Kidney tubule cell (primary cell): Measurements from ENCODE around the gene ZNF592.
"Not testable (repeated sequence)": the region's sequence is repeated elsewhere in the genome, so short reads cannot be mapped to it uniquely, and the experiment has no call there.

Experiments
- DNase-seq: peaks from one replicate; pipeline ENCODE4 v3.0.0-alpha.2; 2018; ENCODE audit warnings: low spot score

The ZNF592 gene

DNA sequence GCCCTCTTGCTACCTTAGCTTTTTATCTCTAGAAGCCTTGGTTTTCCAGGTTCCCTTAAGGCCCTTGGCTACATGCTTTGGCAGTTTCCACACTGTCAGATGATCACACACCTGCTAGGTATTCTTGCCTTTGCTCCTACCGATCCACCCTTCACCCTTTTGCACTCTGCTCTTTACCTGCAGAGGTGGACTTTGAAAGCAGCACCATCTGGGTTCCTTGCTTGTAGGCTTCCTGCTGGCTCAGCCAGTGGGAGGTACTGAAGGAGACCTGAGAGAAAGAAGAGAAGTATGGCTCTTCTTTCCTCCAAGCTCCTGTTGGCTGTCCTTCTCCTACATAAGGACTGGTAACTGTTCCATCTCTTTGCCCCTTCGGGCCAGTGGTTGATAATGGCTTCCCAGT is 7.3 kb upstream of the ZNF592 start:
- no peak for DNase-seq

DNA sequence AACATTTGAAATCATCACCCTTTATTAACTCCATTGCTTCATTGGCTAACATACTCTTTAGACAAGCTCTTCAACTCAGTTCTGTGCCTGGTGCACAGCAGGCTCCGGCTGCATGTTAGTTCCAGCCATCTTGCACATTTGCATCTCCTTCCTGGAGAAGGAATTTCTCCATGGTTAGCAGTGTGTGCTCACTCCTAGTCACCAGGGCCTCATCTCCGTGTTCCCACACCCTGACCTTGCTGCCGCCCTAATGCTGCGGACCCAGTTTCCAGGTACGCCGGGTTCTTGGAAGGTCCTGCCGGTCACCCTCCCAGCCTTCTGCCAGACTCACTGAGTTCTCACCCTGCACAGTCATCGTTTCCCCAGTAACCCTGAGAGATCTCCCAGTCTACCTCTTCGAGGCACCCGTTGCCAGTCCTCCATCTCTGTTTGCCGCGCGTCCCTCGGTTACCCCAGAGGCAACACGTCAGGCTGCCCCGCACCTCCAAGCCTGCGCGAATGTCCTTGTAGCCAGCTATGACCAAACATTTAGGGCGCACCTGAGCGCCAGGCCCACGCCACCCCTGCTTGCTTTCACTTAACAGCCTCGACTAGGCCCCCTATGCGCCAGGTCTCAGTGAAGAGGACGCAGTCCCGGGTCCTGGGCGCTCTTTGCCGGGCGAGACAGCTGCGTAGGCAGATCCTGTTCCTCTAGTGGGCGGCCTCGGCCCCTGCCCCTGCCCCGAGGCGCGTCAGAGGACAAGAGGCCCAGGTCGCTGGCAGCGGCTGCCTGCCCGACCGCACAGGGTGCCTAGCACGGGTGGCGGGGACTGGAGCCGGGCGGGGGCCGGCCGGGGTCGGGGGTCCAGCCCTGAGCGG is 747 bp upstream of the ZNF592 start:
- DNase-seq = peak; percentile 81

DNA sequence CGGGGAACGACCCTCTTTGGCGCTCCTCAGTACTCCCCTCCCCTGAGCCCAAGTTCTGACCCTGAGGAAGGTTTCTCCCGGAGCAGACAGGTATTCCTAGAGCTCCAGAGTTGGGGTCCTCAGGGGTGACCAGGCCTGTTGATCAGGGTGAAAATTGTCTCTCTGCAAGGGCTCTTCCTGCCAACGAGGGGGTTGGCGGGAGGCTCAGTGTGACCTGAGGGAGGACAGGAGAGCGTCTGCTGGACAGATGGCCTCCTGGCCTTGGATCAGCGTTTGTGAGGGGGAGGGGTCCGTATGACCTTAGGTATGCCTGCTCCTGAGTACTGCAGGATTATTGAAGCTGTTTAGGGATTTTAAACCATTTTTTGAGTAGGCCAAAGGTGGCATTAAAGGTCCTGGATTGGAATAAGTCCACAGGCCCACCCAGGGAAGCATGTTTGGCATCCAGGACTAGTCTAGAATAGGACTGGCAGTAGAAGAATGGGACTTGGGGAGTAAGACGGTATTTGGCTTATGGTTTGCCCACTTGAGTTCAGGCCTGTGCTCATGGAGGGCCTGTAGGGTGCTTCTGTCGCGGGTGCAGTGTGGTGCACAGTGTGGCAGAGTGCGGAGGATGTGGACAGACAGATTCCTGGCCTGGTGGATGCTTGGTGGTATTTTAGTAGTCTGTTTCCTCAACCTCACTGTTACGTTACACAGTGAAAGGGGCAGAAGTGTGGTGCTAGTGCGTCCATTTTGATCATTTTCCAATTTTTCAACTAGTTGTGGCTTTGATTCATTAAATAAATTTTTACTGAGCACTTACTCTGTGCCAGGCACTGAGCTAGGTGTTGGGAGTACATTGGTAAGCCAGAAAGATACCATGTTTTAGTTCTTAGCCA is 959 bp downstream of the ZNF592 start:
- peak; percentile 59 for DNase-seq

DNA sequence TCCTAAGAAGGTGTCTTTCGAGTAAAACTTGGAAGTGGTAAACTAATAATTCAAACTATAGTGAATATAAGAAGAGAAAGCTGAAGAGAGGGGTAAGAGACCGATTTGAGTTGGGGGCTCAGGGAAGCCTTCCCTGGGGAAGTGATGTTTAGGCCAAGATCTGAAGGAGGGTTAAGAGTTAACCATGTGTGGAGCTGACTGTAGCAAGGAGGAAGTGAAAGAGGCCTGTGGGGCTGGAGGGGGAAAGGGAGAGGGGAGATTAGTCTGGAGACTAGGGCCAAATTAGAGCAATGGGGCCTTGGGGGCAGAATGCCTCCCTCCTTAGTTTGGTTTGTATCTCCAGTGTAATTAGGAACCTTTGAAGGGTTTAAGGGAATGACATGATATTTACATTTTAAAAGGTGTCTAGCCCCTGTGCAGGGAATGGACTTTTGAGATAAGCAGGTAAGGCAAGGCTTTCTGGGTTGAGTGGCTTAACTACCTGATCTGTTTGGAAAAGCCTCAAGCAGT is 2.2 kb downstream of the ZNF592 start:
- DNase-seq = peak; percentile 27

DNA sequence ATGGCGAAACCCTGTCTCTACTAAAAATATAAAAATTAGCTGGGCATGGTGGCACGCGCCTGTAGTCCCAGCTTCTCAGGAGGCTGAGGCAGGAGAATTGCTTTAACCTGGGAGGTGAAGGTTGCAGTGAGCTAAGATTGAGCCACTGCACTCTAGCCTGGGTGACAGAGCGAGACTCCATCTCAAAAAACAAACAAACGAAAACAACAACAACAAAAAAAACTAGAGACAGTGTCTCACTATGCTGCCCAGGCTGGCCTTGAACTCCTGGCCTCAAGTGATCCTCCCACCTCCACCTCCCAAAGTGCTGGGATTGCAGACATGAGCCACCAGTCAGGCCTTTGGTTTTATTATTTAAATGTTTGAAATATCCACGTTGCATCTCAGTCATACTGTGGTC is 3.3 kb downstream of the ZNF592 start:
- DNase-seq = not testable (repeated sequence)

DNA sequence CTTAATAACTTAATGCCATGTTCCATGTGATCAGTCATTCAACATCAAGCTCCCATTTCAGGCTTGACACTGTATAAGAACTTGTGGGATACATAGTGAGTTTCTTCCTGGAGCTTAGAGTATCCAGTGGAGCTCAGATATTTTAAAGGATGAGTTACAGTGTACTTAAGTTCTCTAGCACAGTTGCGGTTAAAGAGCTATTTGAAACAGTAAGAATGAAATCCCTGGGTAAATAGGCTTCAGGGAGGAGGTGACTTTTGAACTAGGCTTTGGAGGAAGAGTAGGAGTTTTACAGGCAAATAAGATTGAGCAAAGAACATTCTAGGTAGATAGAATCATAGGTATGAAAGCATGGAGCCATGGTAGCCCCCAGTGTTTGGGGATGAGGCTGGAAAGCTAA is 3.8 kb downstream of the ZNF592 start:
- no peak for DNase-seq

DNA sequence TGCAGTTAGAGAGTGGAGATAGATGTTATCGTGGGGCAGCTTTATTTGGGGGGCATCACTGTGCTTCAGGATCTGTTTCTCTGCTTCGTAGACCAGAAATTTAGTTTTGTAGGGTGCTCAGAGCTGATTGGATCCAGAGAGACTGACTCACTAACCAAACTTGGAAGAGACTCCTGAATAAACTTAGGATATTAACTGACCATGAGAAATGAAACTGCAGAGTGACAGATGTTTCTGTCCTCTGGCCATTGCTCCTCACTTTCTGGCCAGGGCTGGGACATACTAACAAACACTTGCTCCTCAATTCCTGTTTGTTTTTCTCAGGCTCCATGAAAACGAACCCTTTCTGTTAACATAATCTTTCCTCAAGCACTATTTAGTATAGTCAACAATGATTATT is 4.3 kb downstream of the ZNF592 start:
- DNase-seq = peak; percentile 37

DNA sequence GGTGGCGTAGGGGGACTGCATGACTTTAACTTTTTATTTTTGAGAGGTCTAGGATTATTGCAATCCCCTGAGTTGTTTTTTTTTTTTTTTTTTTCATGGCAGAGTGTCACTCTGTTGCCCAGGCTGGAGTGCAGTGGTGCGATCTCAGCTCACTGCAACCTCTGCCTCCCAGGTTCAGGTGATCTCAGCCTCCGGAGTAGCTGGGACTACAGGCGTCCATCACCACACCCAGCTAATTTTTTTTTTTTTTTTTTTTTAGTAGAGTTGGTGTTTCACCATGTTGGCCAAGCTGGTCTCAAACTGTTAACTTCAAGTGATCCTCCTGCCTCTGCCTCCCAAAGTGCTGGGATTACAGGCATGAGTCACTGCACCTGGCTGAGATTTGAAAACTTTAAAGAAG is 6.5 kb downstream of the ZNF592 start:
- not testable (repeated sequence) for DNase-seq

DNA sequence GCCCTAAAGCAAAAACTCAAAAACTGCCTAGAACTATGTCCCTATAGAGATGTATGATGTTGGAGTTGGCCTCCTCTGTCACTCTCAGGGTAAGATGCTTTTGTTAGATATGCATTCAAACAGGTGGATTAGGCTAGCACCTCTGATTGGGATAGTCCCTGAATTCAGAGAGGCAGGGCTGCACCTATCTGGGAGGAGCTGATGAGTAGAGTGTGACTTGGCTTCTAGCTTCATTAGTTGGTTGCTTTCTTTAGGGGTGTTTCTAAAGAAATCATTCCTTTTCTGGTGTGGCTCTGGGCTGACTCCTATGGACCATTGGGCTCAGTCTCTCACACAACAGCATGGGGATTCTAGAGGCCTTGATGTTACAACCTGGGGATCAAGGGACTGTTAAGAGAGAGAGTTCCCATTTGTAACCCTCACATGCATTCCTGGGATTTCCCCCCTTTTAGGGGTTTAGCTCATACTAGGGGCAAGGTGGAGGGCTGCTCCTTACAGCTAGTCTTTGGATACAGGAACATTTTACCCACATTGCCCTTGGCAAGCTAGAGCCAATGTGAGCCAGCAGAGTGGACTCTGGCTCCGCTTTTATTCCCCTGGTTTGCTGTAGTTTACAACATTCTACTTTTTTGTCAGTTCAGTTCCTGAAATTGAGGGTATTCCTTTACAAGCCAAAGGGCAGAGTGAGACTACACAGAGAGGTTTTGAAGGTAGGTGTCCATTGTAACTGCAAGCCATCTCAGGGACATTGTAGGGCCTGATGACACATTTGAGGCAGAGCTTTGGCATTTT is 7.5 kb downstream of the ZNF592 start:
- DNase-seq = no peak

DNA sequence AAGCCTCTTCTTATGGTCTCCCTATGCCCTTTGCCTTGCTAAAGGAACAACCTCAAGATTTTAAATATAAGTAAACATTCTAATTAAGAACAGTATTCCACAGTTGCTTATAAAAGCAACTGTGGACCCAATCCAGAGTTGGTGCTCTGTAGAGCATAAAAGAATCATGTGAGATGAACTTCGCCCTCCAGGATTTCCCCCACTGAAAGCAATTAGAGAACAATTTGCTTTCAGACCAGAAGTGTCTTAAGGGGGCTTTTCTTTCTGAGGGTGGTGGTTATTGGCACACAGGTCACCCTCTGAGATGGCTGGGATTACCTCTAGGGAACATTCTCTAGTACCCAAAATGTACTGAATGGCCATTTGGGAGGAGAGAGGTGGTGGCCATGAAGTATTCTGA is 10.6 kb downstream of the ZNF592 start:
- DNase-seq = no peak

DNA sequence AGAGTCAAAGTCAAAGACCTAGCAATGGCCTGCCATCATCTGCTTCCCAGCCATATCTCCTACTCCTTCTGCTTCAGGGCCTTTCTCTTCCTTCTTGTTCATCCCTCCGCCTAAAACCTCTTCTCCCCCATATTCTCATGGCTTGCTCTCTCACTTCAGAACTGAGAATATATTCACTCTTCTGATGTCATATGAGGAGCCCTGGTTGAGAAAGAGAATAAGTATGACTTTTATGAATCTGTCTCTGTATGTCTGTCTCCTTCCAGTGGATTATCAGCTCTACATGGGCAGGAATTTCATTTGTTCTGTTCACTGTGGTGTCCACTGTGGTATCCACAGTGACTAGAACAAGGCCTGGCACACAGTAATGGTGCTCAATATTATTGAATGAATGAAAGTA is 11.8 kb downstream of the ZNF592 start:
- no peak for DNase-seq

DNA sequence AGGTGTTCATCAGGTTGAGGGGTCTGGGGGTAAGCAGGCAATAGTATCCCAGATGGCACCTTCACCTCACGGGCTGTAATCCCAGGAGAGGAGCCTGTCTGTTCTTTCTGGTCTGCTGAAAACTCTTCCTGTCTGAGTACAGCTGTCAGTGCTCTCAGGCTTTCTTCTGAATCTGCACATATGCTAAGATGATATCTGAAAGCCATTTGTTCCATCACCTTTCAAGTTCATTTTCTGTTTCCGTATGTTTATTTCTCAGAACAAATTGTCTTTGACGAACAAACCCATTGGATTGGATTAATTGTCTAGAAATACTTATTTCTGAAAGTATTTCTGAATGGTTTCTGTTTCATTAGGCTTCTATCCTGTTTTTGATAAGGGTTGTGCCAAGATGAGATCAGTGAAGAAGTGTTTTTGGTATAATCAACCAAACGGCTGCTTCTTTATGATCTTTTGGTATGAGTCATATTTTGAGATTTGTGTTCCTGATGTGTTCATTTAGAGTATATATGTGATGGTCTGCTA is 13.3 kb downstream of the ZNF592 start:
- DNase-seq = no peak

DNA sequence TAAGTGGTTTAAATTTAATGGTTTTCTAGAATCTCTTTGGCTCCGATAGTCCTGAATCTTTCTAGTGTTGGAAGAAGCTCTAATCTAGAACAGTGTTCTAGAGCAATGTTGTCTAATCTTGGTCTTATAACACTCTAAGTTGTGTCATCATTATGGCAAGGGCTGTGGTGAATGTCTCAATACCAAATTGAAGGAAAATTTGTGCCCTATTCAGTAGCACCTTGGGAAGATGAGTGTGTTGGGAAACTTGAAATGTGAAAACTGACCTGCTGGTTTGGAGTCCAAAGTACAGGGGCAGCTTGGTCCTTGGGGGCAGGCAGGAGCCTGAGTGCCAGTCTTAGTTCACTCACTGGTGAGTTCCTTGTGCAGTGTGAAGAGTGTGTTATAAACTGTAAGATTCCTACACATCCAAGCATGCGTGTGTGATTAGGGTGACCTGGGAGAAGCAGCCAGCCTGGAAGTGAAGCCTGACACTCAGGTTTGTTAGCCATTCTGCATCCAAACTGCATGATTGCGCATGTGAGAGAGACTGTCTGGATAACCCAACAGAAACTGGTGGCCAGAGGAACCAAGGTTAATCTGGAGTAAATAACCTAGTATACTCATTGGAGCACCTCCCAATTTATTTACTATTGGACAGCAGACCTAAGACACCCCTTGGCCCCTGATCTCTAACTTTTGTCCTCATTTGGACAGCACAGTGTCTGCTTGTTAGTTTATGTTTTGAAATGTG is 14.6 kb downstream of the ZNF592 start:
- no peak for DNase-seq

DNA sequence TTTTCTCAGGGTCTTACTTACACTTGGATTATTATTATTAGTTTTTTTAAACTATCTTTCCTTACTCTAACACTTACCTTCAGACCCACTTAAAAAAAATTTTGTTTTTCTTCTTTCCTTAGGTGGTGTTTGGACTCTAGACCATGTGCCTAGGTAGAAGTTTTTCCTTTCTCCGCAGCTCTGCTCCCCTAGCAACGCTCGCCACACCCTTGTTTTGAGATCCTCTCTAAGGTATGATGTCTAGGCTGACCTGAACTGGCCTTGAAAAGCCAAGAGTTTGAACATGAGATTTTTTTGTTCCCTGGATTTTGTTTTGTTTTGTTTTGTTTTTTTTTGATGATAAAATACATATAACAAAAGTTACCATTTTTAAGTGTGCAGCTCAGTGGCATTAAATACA is 16.2 kb downstream of the ZNF592 start:
- DNase-seq = no peak

DNA sequence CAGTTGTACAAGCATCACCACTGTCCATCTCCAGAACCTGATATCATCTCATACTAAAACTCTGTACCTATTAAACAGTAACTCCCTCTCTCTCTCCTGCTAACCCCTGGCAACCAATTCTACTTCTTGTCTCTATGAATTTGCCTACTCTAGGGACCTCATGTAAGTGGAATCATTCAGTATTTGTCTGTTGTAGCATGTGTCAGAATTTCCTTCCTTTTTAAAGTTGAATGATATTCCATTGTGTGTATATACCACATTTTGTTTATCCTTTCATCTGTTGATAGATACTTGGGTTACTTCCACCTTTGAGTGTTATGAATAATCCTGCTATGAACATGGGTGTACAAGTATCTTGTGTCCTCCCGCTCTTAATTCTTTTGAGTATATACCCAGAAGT is 16.6 kb downstream of the ZNF592 start:
- DNase-seq = no peak

DNA sequence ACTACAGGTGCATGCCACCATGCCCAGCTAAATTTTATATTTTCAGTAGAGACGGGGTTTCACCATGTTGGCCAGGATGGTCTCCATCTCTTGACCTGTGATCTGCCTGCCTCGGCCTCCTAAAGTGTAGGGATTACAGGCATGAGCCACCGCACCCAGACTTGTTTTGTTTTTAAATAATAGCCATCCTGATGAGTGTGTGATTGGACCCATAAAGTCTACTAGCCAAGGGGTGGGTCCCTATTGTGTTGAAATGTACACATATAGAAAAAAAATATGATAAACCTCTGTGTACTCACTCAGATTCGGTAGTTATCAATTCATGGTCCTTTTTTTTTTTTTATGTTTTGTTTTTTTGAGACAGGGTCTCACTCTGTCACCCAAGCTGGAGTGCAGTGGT is 17.3 kb downstream of the ZNF592 start:
- DNase-seq = no peak

DNA sequence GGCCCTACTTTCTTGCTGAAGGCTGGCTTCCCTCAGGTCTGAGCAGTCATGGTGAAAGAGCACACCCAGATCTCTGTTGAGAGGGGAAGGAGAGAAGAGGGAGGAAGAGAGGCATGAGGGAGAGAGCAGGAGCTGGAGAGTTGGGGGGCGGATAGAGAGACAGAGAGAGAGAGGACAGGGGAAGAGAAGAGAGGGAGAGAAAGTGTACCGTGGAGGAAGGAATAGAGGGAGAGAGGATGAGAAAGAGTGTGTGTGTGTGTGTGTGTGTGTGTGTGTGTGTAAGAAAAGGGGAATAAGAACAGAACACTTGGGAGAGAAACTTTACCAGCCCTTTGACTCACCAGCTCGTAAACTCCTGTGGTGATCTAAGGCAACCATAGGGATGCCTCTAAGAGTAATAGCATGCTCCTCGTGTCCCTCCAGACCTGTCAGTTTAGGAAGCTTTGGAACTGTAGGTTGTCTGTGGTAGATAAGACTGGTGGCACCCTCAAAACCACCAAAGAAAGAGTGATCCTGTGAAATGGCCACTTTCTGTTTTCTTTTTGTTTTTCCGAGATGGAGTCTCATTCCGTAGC is 18.2 kb downstream of the ZNF592 start:
- DNase-seq = no peak

DNA sequence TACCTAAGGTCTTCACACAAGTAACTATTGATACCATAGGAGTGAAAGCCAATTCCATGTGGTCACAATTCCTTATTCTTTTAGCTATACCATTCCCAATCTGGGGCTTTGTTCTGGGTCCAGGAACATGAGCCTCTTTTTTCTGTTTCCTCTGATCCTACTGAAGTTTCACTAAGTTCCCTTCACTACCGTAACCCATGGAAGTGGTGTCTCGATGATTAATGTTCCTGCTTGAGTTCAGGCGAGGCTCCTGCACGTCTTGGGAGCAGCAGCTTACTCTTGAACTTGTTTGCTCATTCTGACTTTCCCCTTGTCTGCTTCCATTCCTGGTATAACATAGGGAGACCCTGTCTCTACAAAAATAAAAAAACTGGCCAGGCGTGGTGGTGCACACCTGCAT is 23.6 kb downstream of the ZNF592 start:
- no peak for DNase-seq

DNA sequence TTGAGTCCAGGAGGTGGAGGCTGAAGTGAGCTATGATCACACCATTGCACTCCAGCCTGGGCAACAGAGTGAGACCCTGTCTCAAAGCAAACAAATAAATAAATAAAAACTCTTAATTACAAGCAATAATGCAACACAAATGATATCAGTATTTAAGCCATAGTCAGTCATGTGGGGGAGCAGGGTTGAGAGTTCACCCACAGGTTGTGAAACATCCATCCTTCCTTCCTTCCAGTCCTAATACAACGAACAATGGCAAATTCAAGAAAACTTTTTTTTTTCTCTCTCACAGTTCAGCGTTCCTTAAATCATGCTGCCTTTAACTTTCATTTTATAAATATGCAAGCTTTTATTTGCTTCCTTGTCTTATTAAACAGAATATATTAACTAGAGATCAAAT is 24.1 kb downstream of the ZNF592 start:
- no peak for DNase-seq

DNA sequence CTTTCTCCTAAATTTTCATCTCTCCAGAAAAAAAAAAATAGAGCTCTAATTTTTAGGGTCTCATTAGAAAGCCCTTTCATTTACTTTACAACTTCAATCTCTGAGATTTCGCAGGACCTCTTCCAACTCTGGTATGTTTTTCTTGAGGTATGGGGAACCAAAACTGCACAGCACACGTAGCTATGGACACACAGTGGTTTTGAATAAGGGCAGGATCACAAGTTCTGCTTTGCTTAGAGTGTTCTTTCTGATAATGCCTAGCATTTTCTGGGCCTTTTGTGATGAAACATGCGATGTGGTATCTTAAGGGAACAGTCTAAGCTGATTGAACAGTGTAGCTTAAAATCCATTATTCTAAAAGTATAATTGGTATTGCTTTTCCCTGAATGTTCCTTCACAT is 25.3 kb downstream of the ZNF592 start:
- DNase-seq = no peak

DNA sequence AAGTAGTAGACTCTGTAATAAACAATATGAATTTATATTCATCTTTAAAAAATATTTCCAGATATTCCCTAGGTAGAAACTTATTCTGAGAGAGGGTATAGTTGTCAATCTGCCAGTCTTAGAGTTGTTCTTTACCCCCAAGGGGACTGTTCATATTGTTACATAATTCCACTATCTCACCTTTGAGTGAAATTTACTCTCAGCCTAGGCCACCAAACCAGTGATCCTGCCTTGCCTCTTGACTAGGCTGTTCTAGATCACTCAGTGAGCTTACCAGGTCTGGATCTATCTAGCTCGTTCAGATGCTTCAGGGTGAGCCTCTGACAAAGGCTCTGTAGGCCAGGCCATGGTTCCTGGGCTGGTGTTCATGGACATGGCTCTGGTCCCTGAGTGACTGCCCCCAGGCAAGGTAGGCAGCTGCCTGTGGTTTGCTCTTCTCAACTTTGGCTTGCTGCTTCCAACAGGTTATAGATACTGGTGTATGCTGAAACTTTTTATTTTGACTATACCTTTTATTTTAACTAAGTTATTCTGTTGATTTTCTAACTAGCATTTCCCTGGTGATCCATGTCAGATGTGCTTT is 27.6 kb downstream of the ZNF592 start:
- no peak for DNase-seq
